Ovary (tissue), 3 donors: Measurements from ENCODE around the gene ACRV1.

Experiments used
- EP300 ChIP-seq: sonication (generic); formaldehyde crosslinking; IDR thresholded peaks from one replicate; pipeline ENCODE4 v1.6.1; 2017; ENCODE audit warnings: antibody characterized with exemption
- POLR2A ChIP-seq: fragments of 450-650 bp; IDR thresholded peaks from one replicate; pipeline ENCODE4 v1.6.1; 2017; ENCODE audit warnings: antibody characterized with exemption, mild to moderate bottlenecking, moderate library complexity
- TF ChIP-seq, protein P1 (sequence below), 3 donors: fragments of 450-650 bp in 2 of 3; fragments of 200-600 bp in 1 of 3; IDR thresholded peaks; one replicate each; pipeline versions ENCODE4 v1.5.1 to v1.8.0; 2016 to 2022; ENCODE audit warnings: antibody characterized with exemption in 3 of 3, mild to moderate bottlenecking in 1 of 3
- donor health status: DM: no; HTN: no; CAD: no.

DNA sequence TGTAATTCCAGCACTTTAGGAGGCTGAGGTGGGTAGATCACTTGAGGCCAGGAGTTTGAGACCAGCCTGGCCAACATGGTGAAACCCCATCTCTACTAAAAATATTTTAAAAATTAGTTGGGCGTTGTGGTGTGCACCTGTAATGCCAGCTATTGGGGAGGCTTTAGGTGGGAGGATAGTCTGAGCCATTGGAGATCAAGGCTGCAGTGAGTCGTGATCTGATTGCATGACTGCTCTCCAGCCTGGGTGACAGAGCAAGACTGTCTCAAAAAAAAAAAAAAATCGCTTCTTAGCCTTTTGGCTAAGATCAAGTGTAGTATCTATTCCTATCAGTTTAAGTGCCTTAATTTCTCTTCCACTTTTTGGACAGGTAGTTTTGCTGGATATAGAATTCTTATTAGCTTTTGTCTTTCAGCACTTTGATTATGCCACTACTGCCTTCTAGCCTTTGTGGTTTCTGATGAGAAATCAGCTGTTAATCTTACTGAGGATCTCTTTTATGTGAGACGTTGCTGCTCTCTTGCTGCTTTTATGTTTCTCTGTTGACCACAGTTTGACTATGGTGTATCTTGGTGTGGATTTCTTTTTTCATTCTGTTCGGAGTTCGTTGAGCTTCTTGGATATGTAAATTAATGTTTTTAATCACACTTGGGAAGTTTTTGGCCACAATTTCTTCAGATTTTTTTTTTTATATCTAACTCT lies 31.0 kb downstream of the ACRV1 start:
- TF ChIP-seq EP300 = no peak
- TF ChIP-seq POLR2A = no peak
- TF ChIP-seq, protein P1, sequence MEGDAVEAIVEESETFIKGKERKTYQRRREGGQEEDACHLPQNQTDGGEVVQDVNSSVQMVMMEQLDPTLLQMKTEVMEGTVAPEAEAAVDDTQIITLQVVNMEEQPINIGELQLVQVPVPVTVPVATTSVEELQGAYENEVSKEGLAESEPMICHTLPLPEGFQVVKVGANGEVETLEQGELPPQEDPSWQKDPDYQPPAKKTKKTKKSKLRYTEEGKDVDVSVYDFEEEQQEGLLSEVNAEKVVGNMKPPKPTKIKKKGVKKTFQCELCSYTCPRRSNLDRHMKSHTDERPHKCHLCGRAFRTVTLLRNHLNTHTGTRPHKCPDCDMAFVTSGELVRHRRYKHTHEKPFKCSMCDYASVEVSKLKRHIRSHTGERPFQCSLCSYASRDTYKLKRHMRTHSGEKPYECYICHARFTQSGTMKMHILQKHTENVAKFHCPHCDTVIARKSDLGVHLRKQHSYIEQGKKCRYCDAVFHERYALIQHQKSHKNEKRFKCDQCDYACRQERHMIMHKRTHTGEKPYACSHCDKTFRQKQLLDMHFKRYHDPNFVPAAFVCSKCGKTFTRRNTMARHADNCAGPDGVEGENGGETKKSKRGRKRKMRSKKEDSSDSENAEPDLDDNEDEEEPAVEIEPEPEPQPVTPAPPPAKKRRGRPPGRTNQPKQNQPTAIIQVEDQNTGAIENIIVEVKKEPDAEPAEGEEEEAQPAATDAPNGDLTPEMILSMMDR (IDR thresholded peaks at IDR 0.05) = no peak
